GM12892 (cell line): ENCODE results near the gene PHACTR3.

ENCODE experiments used
- POLR2A ChIP-seq: IDR thresholded peaks from 2 replicates; pipeline ENCODE4 v1.6.1; 2011; ENCODE audit warnings: low read depth, low read length, control low read depth
- POLR2AphosphoS5 ChIP-seq: IDR thresholded peaks from 2 replicates; pipeline ENCODE4 v1.6.1; 2011; ENCODE audit warnings: low read depth, low read length, control low read depth

DNA sequence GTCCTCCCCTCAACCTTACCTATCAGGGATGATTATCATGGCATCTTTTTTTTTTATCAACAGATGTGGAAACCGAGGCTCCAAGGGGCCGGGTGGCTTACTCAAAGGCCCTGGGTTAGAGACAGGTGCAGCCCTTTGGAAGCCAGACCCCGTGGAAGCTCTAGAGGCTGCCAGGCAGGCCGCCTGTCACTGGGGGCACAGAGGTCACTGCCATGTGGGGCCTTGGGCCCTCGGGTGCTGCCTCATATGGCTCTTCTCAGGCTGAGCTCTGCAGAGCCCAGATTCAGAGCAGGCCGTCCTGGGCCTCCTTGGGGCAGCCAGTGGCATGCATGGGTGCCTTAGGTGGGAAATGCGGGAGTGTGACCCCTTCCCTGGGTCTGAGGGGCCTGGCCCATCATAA lies 136.3 kb downstream of the PHACTR3 start:
- TF ChIP-seq POLR2A, result no peak
- no peak for TF ChIP-seq POLR2AphosphoS5
